HG02943 (cell line): ENCODE measurements around the gene KRT79.
"Not testable (repeated sequence)": the region's sequence is repeated elsewhere in the genome, so short reads cannot be mapped to it uniquely, and the experiment has no call there.

ENCODE experiments used
- ATAC-seq: cut with Tn5 transposase; IDR thresholded peaks from one replicate; pipeline ENCODE4 v1.9.1; 2021; ENCODE audit warnings: mild to moderate bottlenecking, low read depth, moderate library complexity; ENCODE audit not compliant: unreplicated experiment

The KRT79 gene

DNA sequence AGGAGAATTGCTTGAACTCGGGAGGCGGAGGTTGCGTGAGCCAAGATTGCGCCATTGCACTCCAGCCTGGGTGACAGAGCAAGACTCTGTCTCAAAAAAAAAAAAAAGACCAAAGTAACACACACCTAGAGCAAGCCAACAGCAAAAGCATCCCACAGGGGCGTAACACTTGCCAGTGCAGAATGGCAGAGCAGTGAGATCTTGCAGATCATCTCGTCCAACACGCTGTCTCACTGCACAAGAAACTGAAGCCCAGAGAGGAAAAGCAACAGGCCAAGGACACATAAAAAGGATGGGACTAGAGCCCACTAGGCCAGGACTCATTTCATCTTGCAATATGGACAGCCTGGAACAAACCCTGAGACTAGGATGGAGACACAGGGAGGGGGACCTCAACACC lies 27.4 kb upstream of the KRT79 start:
- no peak for ATAC-seq

DNA sequence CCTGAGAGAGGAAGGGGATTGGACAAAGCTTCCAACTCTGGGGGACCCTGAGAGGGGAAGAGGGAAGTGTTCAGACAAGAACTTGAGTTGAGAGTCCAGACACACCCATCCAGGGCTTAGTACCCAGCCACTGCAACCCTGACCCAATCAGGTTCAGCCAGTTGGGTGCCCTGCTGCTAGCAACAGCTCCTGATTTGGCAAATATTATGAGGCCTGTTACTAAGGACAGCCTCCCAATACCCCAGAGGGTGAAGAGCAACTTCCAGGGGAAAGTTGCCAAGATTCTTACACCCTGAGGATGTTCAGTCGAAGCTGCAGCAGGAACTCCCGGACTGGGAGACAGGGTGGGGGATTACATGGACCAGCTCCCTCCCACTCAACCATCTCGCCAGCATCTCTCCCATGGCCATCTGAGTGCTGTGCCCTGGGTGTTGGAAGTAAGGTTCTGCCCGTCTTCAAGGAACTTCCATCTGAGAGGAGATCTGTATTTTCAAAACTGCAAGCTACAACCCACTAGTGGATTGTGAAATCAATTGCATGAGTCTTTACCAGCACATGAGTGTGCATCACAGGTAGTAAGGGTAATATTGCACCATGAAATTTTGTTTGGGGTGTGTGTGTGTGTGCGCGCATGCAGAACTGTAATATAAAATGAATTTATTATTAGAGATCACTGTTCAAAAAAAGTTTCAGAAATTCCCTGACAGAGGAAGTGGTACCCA lies 26.2 kb upstream of the KRT79 start:
- ATAC-seq = no peak

DNA sequence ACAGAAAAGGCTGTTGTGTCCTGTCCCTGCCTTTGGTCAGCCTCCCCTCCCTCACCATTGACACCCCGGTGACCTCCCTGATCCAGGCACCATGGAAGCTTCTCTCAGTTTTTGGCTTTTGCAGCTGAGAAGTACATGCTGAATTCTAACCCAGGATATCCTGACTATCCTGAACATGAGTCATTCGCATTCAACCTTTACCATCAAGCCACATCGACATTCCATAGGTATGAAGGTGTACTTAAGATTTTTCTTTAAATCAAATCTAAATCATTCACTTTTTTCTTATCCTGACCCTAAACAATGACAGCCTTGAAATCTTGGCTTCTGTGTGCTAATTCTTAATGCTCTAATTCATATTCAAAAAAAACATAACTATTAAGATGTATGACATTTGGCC lies 23.4 kb upstream of the KRT79 start:
- no peak for ATAC-seq

DNA sequence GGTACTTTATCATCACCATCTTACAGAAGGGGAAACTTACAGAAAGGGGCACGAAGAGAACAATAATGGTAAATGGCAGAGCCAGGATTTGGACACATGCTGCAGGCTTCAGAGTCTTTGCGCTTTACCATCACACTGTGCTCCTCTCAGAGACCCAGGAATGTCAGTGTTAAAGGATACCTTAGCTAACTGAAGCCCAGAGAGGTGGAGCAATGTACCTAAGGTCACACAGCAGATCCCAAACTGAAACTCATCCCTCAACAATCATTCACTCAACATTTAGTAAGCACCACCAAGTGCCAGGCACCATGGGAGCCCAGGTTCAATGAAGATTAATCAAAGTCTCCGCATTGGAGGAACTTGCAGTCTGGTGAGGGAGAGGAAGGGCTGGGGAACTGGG lies 22.7 kb upstream of the KRT79 start:
- no peak for ATAC-seq

DNA sequence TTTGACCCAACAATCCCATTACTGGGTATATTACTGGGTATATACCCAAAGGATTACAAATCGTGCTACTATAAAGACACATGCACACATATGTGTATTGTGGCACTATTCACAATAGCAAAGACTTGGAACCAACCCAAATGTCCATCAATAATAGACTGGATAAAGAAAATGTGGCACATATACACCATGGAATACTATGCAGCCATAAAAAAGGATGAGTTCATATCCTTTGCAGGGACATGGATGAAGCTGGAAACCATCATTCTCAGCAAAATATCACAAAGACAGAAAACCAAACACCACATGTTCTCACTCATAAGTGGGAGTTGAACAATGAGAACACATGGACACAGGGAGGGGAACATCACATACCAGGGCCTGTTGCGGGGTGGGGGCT lies 22.0 kb upstream of the KRT79 start:
- not testable (repeated sequence) for ATAC-seq

DNA sequence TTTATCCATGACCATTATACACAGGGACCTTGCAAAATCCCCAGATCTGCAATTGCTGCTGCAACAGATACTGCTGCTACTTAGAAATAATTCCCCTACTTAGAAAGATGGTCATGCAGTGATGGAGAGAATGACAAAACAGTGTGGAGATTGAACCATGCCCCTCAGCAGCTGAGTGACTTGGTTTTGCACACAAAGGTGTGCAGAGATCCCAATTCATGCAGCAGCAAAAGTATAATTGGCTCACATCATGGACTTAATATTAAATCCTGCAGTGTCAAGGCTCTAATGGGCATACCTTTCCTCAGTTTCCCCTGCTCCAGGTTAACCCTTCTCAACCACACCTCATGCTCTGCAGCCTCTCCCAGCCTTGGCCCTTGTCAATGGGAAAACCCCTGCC lies 17.7 kb upstream of the KRT79 start:
- no peak for ATAC-seq

DNA sequence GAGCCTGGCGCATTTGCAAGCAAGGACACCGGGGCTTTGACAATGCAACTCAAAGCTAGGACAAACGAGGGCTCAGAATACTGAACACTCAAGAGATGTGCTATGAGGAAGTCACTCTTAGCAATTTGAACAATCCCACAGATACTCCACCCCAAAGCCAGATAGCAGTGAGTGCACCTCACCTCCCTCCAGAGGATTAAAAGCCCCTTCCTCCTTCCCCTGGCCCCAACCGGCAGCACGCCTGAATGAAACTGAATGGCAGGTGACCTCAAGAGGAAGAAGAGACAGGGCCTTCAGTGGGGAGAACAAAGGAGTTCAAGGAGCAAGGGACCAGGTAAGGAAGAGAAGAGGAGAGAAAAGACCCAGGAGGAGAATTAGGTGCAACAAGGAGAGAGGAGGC lies 16.6 kb upstream of the KRT79 start:
- no peak for ATAC-seq

DNA sequence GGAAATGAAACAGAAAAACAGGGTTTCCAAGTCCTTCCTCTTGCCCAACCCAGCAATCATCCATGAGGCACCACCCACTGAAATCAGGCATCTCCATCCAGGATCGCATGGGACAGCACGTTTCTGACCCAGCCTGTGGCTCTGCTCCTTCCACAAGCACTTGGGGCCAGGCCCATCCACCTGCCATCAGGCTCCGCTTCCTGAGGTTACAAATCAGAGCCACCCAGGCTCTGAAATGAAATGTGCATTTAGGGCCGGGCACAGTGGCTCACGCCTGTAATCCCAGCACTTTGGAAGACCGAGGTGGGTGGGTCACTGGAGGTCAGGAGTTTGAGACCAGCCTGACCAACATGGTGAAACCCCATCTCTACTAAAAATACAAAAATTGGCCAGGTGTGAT lies 15.4 kb upstream of the KRT79 start:
- ATAC-seq = no peak

DNA sequence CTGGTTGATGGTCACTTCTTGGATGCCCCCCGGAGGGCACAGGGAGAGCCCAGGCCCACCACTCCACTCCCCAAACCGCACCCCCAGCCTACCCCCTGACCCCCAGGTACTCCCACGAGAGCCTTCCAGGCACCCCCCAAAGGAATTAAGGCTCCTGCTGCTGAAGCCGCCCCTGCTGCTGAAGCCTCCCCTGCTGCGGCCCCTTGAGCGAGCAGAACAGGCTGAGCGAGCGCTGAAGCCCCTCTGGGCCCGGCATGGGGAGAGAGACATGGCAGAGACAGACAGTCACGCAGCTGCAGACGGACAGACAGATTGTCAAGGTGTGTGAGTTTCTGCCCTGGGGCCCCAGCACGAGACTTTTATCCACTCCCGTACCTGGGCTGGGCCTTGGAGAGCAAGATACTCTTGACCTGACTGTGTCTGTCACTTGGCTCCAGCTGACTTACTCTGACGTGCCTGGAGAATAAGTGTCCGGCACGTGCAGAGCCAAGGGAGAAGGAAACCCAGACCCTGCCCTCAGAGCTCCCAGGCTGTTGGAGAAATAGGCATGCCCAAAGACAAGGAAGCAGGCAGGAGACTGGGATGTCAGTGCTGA lies 14.6 kb upstream of the KRT79 start, which contains the start of gene KRT78:
TSS of gene KRT78 (minus strand) at position 334 of the 595 bp plus-strand sequence. CDS start at position 270, 64 bp downstream.
- ATAC-seq = no peak

DNA sequence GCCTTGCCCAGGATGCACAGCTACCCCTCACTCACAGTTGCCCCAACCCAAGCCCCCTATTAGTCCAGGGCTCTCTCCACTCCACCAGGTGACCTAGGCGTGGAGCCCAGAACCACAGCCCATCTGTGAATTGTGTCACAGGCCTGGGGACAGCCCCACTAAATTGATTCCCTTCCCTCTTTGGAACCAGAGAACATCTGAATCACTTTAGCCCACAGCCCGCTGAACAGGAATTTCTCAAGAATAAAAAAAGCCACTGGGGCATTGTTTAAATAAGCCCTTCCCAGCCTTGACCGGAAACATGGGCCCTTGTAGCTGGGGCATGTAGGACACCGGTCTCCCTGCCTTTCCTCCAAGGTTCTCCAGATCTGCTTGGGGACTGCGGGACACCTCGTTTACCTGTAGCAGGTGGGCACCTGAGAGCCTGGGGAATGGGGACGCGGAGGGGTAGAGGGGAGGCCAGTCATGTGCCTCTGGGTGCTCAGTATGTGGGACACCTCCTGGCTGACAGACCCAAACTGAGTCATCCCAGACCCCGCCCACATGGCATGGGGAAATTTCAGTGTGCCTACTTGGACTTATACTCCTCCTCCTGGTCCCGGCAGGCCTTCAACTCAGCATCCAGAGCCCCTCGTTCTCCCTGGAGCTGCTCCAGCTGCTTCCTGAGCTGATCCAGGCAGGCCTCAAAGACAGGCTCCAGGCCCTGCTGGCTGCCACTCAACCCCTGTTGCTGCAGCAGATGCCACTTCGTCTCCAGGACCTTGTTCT lies 13.4 kb upstream of the KRT79 start:
- ATAC-seq = no peak

DNA sequence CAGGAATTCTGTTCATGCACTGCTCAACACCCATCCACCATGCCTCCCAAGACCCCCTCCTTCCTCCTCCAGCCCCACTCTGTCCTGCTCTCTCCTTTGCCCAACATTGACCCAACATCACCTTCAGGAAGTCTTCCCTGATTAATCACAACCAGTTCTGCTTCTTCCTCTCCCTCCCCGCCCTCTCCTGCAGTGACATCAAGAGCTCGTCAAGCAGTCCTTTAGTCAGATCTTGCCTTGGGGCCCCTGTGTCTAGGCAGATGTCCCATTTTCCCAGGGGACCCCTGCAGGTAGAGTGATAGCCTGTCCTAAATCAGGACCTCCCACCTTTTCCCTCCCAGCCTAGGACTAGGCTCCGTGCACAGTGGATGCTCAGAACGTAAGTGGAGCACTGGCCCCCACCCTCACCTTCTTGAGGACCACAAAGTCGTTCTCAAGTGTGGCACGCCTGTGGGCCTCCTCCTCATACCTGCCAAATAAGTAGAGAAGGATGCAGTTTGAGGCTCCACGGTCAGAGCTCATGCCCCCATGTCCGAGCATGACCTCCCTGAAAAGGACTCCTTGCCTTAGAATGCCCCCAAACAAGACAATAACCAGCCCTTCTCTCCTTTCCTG lies 12.4 kb upstream of the KRT79 start:
- no peak for ATAC-seq

DNA sequence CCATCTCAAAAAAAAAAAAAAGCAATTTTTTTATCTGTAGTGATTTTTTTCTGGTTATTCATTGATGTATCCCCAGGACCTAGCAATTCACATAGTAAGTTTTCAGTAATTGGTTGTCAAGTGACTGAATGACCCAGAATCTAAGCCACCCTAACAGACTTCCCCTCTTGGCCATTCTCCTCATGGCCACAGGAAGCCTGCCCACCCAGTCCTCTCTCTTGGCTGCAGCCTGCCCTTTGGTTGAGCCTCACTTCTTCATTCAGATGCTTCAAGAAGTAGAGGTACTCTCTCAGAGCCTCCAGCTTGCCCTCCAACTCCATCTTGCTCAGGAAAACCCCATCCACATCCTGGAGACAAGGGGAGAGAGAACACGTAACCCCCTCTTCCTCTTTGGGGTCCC lies 11.8 kb upstream of the KRT79 start:
- ATAC-seq = no peak

DNA sequence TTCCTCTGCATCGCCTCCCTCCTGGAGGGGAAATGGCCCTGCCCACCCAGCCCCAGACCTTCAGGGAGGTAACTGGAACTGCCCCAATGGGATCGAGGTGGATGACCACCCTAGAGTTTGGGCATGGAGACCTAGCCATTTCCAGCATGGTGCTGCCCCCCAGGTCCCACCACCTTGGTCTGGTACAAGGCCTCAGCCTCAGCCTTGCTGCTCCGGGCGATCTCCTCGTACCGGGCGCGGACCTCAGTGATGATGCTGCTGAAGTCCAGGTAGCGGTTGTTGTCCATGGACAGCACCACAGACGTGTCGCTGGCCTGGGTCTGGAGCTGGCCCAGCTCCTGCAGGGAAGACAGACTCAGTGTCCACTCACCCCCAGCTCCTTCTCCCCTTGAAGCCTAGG lies 10.3 kb upstream of the KRT79 start:
- no peak for ATAC-seq

DNA sequence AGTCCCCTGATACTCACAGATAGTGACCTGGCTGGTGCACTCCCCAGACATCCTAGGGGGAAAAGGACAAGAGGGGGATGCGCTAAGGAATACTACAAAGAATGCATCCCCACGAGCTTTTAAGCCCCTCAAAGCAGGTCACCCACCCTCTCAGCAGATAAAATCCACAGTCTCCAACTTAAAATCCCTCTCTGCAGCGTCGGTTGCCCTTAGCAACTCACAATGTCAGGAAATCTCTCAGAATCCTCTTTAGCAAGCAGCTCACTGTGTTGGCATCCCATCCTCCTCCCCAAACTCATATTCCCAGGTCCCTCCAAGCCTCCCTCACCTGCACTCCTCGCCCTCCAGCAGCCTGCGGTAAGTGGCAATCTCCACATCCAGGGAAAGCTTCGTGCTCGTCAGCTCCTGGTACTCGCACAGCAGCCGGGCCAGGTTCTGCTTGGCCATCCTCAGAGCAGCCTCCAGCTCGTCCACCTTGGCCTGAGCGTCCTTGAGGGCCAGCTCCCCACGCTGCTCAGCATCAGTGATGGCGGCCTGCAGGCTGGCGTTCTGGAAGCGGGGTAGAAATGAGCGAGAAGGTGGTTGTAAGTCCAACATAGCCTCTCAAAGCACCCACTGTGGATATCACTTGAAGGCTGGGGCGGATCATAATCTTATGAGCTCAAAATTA lies 5.5 kb upstream of the KRT79 start:
- no peak for ATAC-seq

DNA sequence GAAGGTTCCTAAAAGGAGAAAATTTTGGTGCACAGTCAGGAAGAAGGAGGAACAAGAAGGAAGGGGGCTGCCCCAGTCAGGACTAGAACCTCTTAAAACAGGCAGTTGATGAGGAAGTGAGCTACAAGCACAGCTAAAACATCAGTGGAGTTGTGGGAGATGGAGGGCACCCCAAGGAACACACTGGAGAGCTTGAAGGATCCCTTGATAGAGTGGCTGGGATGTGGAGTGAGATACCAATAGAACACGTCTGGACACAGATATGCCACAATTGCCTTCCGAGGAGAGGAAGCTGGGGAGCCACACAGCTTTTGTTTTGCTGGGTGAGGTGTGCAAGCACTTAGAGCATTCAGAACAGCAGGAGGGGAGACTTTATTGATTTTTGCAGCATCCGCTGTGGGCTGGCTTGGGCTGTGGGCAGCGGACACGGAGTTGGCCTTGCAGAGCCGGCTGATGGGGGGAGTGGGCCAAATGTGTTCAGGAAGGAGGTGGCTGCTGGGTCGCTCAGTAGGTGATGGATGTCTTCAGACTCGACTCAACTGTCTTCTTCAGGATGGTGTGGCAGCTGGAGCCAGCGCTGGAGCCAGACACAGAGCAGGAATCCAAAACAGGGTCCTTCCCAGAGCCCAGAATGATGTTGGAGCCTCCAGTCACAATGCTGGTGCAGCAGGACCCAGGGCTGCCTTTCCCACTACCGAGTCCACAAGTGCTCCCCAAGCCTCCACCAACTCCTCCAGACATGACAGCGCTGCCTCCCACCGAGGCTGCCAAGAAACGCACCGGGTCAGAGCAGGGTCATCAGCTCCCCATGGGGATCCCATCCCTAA lies 4.7 kb upstream of the KRT79 start:
- ATAC-seq = no peak

DNA sequence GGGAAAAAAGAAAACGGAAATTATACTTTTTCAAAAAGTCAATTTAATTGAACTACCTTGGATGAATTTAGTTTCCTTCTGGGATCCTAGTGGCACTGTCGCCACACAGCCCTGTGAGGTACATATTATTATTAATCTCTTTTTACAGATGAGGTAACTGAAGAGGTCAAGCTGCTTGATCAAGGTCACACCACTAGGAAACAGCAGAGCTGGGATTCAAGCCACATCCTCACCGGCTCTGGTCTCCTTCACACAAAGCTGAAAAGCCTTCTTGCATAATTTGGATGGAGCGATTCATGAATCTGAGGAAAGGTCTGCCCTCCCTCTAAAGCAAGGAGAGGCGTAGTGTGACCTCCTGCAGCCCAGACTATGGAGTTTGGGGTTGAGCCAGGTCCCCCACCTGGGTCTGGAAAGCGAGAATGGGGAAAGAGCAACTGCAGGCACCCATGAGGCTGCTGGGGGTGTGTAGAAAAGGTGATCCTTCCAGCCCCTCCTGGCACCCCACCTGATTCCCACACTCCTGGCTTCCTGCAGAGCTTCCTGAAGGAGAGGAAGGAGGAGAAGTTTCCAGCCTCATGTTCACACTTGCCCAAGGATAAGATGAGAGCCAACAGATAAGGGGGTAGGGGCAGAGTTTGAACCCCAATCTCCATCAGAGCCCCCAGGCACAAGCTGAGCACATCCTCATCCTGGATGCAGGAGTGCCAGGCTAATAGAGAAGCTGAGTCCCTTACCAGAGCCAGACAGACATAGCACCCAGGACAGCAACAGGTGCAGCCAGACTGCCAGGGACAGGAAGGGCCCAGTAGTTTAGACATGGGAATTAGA lies 3.9 kb upstream of the KRT79 start:
- no peak for ATAC-seq

DNA sequence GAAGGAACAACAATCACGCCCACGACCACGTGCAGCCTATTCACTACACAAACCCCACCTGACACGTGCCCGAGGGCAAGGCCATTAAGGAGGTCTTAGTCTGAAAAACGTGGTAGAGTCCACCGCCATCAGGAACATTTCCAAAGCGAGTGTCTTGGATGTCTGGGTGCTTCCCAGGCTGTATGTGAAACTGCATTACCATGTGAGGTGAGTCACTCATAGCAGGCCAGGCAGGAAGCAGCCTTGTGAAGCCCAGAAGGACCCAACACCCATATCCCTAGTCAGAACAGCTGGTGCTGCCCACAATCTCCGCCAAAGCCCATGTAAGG lies 3.3 kb upstream of the KRT79 start:
- ATAC-seq = no peak

DNA sequence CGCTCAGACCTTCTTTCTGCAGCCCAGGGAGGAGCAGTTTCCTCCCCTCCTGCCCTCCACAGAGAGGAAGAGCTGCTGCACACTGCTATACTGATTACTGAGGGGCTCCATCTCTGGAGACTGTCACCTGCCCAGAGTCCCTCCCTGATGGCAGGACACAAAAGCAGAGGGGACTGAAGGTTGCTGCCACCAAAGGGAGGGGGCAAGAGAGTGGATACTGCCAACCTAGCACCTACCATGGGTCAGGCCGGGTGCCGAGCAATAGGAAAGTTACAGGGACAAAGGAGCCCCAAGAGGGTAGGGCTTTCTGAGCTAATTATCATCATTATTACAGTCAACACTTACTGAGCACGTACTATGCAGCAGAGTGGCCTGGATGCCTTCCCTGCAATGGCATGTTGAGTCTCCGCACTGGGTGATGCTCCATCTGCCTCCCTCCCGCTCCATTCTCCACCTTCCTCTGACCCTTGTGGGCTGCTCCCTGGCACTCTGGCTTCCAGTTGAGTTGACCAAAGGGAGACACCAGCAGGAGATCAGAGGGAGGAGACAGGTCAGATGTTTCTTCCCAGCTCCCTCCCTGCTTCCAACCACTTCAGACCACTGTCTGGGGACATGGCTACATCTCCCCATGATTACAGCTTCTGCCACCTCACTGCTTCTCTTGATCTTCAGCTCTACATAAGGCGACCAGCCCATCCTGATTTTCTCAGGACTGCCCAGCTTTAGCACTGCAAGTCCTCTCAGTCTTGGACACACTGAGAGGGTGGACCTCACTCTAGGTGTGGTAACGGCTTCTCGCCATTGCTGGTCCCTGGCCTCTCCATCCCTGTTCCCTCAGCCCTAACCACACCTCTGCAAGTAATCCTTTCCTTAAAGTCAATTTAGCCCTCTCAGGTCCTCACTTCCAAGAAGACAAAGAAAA lies 2.6 kb upstream of the KRT79 start:
- ATAC-seq = no peak
